GM23338 (cell line): ENCODE results near the gene CDKL1. TPM values are rescaled to one million over a fixed set of nuclear protein-coding genes. Genes with fewer than 3 reads are reported as not detected.

Source experiments
- ATAC-seq: fragments of 200-7000 bp; cut with Tn5 transposase; 3 replicates; pipeline ENCODE4 v1.9.1; 2020
- DNase-seq: peaks from one replicate; pipeline ENCODE4 v3.0.0-alpha.2; 2015; ENCODE audit warnings: low spot score
- H2AFZ ChIP-seq: fragments of 200-600 bp; sonication (generic); 2 replicates; pipeline ENCODE4 v1.8.0; 2016; ENCODE audit warnings: antibody characterized with exemption, mild to moderate bottlenecking, moderate library complexity
- H3F3A ChIP-seq: fragments of 200-600 bp; sonication (generic); replicated peaks from 2 replicates; pipeline ENCODE4 v1.8.0; 2017; ENCODE audit warnings: antibody characterized with exemption, mixed run types, low read depth
- H3K27ac ChIP-seq: fragments of 200-600 bp; sonication (generic); 2 replicates; pipeline ENCODE4 v1.6.1; 2016; ENCODE audit warnings: low read depth
- H3K27me3 ChIP-seq: fragments of 200-600 bp; sonication (generic); 2 replicates; pipeline ENCODE4 v1.8.0; 2016; ENCODE audit warnings: mild to moderate bottlenecking, mixed run types, moderate library complexity; ENCODE audit not compliant: insufficient read depth
- H3K36me3 ChIP-seq: fragments of 200-600 bp; sonication (generic); 2 replicates; pipeline ENCODE4 v1.8.0; 2016; ENCODE audit warnings: mild to moderate bottlenecking; ENCODE audit not compliant: insufficient read depth
- H3K4me1 ChIP-seq: fragments of 200-600 bp; sonication (generic); 2 replicates; pipeline ENCODE4 v1.8.0; 2016; ENCODE audit warnings: mild to moderate bottlenecking, moderate library complexity; ENCODE audit not compliant: insufficient read depth
- H3K4me2 ChIP-seq: fragments of 200-600 bp; sonication (generic); 2 replicates; pipeline ENCODE4 v1.7.1; 2017; ENCODE audit warnings: mixed run types
- H3K4me3 ChIP-seq: fragments of 200-600 bp; sonication (generic); 2 replicates; pipeline ENCODE4 v1.6.1; 2016; ENCODE audit warnings: mixed run types
- H3K79me2 ChIP-seq: fragments of 200-600 bp; sonication (generic); replicated peaks from 2 replicates; pipeline ENCODE4 v1.8.0; 2017; ENCODE audit warnings: mild to moderate bottlenecking; ENCODE audit not compliant: insufficient read depth
- H3K9me2 ChIP-seq: fragments of 200-600 bp; sonication (generic); 2 replicates; pipeline ENCODE4 v1.8.0; 2017; ENCODE audit not compliant: insufficient read depth
- H4K20me1 ChIP-seq: fragments of 200-600 bp; sonication (generic); replicated peaks from 2 replicates; pipeline ENCODE4 v1.8.0; 2017; ENCODE audit warnings: mild to moderate bottlenecking; ENCODE audit not compliant: insufficient read depth
- H3K27ac Mint-ChIP-seq: 2 replicates; pipeline ENCODE4 v1.8.0; 2020; ENCODE audit warnings: inconsistent platforms, mild to moderate bottlenecking, moderate library complexity, mixed read lengths
- H3K27me3 Mint-ChIP-seq: 3 replicates; pipeline ENCODE4 v1.8.0; 2022; ENCODE audit warnings: low read depth, mild to moderate bottlenecking, moderate library complexity, mixed read lengths, inconsistent platforms; ENCODE audit not compliant: insufficient read depth, poor library complexity
- H3K36me3 Mint-ChIP-seq: 3 replicates; pipeline ENCODE4 v1.8.0; 2021; ENCODE audit warnings: low read depth, mild to moderate bottlenecking, inconsistent platforms, moderate library complexity, mixed read lengths
- H3K4me1 Mint-ChIP-seq: 3 replicates; pipeline ENCODE4 v1.8.0; 2020; ENCODE audit warnings: mild to moderate bottlenecking, inconsistent platforms, mixed read lengths
- H3K4me3 Mint-ChIP-seq: 3 replicates; pipeline ENCODE4 v1.8.0; 2021; ENCODE audit warnings: moderate library complexity, mild to moderate bottlenecking, inconsistent platforms, mixed read lengths
- H3K9me3 Mint-ChIP-seq: 3 replicates; pipeline ENCODE4 v1.8.0; 2020; ENCODE audit warnings: moderate library complexity, mild to moderate bottlenecking, inconsistent platforms, mixed read lengths
- CREB1 ChIP-seq: fragments of 250-450 bp; sonication (Bioruptor Pico); IDR thresholded peaks from 2 replicates; pipeline ENCODE4 v1.5.0; 2020; ENCODE audit warnings: low read depth, mild to moderate bottlenecking, moderate library complexity
- EZH2 ChIP-seq: fragments of 200-600 bp; sonication (generic); IDR thresholded peaks from one replicate; pipeline ENCODE4 v1.8.0; 2017; ENCODE audit warnings: antibody characterized with exemption, mild to moderate bottlenecking, low read depth; ENCODE audit not compliant: unreplicated experiment
- EZH2phosphoT487 ChIP-seq: fragments of 200-600 bp; sonication (generic); IDR thresholded peaks from one replicate; pipeline ENCODE4 v1.8.1; 2018; ENCODE audit warnings: antibody characterized with exemption; ENCODE audit not compliant: unreplicated experiment
- JUNB ChIP-seq: IDR thresholded peaks from one replicate; pipeline ENCODE4 v1.6.1; 2016; ENCODE audit warnings: antibody characterized with exemption; ENCODE audit not compliant: unreplicated experiment
- NANOG ChIP-seq: IDR thresholded peaks from 2 replicates; pipeline ENCODE4 v1.6.1; 2016; ENCODE audit warnings: antibody characterized with exemption, borderline replicate concordance
- POLR2AphosphoS5 ChIP-seq: IDR thresholded peaks from 2 replicates; pipeline ENCODE4 v1.6.1; 2016; ENCODE audit warnings: antibody characterized with exemption, low read depth
- STAT1 ChIP-seq: IDR thresholded peaks from one replicate; pipeline ENCODE4 v1.6.1; 2016; ENCODE audit warnings: antibody characterized with exemption; ENCODE audit not compliant: unreplicated experiment
- ZNF114 ChIP-seq: fragments of 250-450 bp; sonication (Bioruptor Pico); IDR thresholded peaks from 2 replicates; pipeline ENCODE4 v1.5.0; 2020; ENCODE audit warnings: mild to moderate bottlenecking, moderate library complexity
- ZNF331 ChIP-seq: fragments of 250-450 bp; sonication (Bioruptor Pico); IDR thresholded peaks from 2 replicates; pipeline ENCODE4 v1.5.0; 2020; ENCODE audit warnings: low read depth, mild to moderate bottlenecking, moderate library complexity
- ZNF462 ChIP-seq: fragments of 250-450 bp; sonication (Bioruptor Pico); IDR thresholded peaks from 2 replicates; pipeline ENCODE4 v1.5.0; 2020; ENCODE audit warnings: mild to moderate bottlenecking, moderate library complexity
- polyA plus RNA-seq: library from polyadenylated mRNA; unstranded; fragments of >200 nt; fragmentation: Nextera tagmentation; extraction: Ambion mirVana; gene quantifications from 2 replicates; pipeline ENCODE4 v1.2.1, GENCODE V29; 2016
- total RNA-seq: library from RNA; depleted of rRNA; stranded (reverse); fragments of >200 nt; shearing (Covaris generic); gene quantifications from 2 replicates; pipeline ENCODE4 v1.2.3, GENCODE V29; 2014
- TF ChIP-seq, protein P1 (sequence below): IDR thresholded peaks from one replicate; pipeline ENCODE4 v1.6.1; 2018; ENCODE audit warnings: antibody characterized with exemption; ENCODE audit not compliant: unreplicated experiment

The CDKL1 gene
- total and polyA plus RNA-seq, 2 experiments from 2014 or later: 0.52 TPM

DNA sequence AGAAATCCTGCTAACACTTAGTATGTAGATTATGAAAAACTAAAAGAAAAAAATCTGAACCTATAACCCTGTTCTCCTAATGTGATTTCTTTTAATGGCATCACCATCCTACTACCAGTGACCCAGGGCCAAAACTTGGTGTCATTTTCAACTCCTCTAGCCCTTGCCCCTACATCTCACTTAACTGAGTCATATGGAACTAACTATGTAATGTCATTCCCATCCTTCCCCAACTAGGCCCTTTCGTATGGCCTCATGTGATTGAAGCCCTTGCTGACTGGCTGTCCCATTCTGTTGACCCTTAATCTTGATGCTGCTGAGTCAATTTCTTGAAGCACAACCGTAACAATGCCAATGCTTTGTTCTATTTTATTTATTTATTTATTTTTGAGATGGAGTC lies 77.0 kb downstream of the CDKL1 start:
- Mint-ChIP-seq H3K27ac (no peak overlapping the region), H3K4me1 (peaks cover 4% of the 10 kb centered on the region; the same call in 1 of the 3 replicates), H3K4me3 (no peak overlapping the region), H3K36me3 (peaks cover 31% of the 10 kb centered on the region), H3K9me3 (peaks cover 8% of the 10 kb centered on the region), H3K27me3 (peaks cover 3% of the 10 kb centered on the region)
- H3K79me2 ChIP-seq: peaks cover 25% of the 10 kb centered on the region
- DNase-seq (no peak), ATAC-seq (no peak)
- H3K36me3 ChIP-seq: peaks cover 5% of the 10 kb centered on the region; the same call in 1 of the 2 replicates
- no peak overlapping the region for H3K4me2 ChIP-seq
- no peaks in the 10 kb centered on the region for H3K4me1 ChIP-seq
- no peak overlapping the region for H3K4me3 ChIP-seq
- H3K27ac ChIP-seq: no peak overlapping the region
- no peaks in the 10 kb centered on the region for H3K9me2 ChIP-seq
- H3F3A ChIP-seq: no peaks in the 10 kb centered on the region
- H2AFZ ChIP-seq: no peak overlapping the region
- TF ChIP-seq, protein P1, sequence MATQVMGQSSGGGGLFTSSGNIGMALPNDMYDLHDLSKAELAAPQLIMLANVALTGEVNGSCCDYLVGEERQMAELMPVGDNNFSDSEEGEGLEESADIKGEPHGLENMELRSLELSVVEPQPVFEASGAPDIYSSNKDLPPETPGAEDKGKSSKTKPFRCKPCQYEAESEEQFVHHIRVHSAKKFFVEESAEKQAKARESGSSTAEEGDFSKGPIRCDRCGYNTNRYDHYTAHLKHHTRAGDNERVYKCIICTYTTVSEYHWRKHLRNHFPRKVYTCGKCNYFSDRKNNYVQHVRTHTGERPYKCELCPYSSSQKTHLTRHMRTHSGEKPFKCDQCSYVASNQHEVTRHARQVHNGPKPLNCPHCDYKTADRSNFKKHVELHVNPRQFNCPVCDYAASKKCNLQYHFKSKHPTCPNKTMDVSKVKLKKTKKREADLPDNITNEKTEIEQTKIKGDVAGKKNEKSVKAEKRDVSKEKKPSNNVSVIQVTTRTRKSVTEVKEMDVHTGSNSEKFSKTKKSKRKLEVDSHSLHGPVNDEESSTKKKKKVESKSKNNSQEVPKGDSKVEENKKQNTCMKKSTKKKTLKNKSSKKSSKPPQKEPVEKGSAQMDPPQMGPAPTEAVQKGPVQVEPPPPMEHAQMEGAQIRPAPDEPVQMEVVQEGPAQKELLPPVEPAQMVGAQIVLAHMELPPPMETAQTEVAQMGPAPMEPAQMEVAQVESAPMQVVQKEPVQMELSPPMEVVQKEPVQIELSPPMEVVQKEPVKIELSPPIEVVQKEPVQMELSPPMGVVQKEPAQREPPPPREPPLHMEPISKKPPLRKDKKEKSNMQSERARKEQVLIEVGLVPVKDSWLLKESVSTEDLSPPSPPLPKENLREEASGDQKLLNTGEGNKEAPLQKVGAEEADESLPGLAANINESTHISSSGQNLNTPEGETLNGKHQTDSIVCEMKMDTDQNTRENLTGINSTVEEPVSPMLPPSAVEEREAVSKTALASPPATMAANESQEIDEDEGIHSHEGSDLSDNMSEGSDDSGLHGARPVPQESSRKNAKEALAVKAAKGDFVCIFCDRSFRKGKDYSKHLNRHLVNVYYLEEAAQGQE: no peak
- TF ChIP-seq ZNF331 (CRISPR knock-in tag) (no peak), POLR2AphosphoS5 (no peak), NANOG (no peak), CREB1 (no peak), JUNB (no peak), STAT1 (no peak), ZNF114 (CRISPR knock-in tag) (no peak)
- no peaks in the 10 kb centered on the region for H3K27me3 ChIP-seq
- H4K20me1 ChIP-seq: no peaks in the 10 kb centered on the region

- H4K20me1 ChIP-seq: no peaks in the 10 kb centered on the region
- no peaks in the 10 kb centered on the region for H3K4me1 ChIP-seq
- peaks cover 5% of the 10 kb centered on the region for H3K36me3 ChIP-seq
- no peak overlapping the region for H3K4me3 ChIP-seq
- H3K27me3 Mint-ChIP-seq: peaks cover 3% of the 10 kb centered on the region
- H3K36me3 Mint-ChIP-seq: peaks cover 33% of the 10 kb centered on the region
- H3K27ac Mint-ChIP-seq: no peak overlapping the region
- no peaks in the 10 kb centered on the region for H3K27me3 ChIP-seq
- peaks cover 4% of the 10 kb centered on the region; the same call in 1 of the 3 replicates for H3K4me1 Mint-ChIP-seq
- H3K9me2 ChIP-seq: no peaks in the 10 kb centered on the region
- no peak overlapping the region for H3K4me3 Mint-ChIP-seq
- no peak overlapping the region for H3K4me2 ChIP-seq
- no peak overlapping the region for H2AFZ ChIP-seq
- DNase-seq (no peak), ATAC-seq (no peak)
- peaks cover 26% of the 10 kb centered on the region for H3K79me2 ChIP-seq
- H3K27ac ChIP-seq: no peak overlapping the region
- peaks cover 11% of the 10 kb centered on the region for H3K9me3 Mint-ChIP-seq
- H3F3A ChIP-seq: no peaks in the 10 kb centered on the region
- TF ChIP-seq ZNF462 (CRISPR knock-in tag) (no peak), EZH2phosphoT487 (no peak), EZH2 (no peak), ZNF114 (CRISPR knock-in tag) (no peak), JUNB (no peak), CREB1 (no peak)
These were observed 77.4 kb downstream of the CDKL1 start for GRCh38 chr14:50319293-50319692.
